ENCODE measurements around the gene INHBE. TPM values are rescaled to one million over a fixed set of nuclear protein-coding genes. Genes with fewer than 3 reads are reported as not detected.

Gene INHBE
- polyA plus RNA-seq, 4 donors: 0.55 to 0.99 (median 0.67) TPM

DNA sequence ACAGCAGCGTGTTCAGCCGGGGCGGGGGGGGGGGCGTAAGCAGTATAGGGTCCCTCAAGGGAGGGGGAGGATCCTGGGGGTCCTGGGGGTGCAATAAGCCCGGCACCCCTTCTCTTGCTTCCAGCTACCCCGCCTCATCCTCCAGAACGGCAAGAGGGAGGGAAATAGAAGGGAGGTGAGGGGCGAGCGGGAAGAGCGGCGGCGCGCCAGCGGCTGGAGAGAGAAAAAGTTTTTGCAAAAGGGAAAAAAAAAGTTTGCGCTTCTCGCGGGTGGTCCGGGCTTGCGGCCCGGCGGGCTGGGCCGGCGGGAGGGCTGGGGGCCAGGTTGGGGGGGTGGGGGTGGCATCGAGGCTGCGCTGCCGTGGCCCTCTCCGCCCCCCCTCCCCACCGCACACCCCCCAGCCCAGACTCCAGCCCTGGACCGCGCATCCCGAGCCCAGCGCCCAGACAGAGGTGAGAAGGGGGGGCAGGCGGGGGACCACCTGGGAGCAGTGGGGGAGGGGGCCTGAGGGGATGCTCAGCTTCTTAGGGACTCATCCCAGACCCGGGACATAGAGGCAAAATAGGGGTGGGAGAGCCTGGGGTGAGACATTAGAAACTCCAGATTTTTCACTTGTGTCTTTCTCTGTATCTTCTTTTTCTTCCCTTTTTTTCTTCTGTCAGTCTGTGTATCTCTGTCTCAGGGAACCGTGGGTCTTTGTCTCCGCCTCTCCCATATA lies 4.8 kb downstream of the INHBE start, which contains the start of gene GLI1:
Gene GLI1, plus strand, starts transcription at position 36 of the 718 bp plus-strand sequence. CDS start 3,907 bp downstream, outside the sequence.
- DNase-seq (ENCODE audit: low read depth in 4 of 4, low spot score in 2 of 4): peak in 1 of 4 donors; percentile 33

DNA sequence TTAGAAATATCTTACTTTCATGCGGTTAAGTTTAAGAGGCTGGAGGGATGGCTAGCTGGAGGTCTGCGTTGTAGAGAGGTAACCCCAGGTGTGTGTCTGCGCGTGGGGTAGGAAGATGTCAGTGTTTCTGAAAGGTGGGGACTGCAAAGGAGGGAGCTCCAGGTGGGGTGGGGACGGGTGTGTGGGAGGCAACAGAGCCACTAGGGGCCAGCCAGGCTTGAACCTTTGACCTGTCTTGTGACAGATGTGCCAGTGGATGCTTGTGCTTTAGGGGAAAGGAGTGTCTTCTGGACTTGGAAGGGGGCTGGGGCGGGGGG lies 5.3 kb downstream of the INHBE start:
- DNase-seq (ENCODE audit: low read depth in 4 of 4, low spot score in 2 of 4): no peak

DNA sequence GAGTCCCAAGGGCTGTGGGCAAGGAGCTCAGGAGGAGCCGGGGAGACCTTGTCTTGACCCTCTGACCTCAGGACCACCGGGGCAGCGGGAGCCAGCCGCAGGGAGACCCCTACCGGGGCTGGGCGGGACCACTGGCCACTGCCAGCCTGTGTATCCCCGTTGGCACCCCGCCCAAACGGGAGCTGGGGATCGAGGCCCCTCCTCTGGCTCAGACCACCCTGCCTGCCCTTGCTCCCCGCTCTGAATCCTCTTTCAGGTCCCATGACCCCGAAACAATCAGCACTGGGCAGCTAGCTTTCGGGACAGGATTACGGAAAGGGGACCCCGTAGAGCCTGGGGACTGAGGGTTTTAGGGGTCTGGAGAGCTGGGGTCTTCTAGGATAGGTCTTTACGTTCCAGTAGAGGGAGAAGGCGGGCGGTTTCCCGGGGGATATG lies 5.8 kb downstream of the INHBE start:
- no peak for DNase-seq (ENCODE audit: low read depth in 4 of 4, low spot score in 2 of 4)

DNA sequence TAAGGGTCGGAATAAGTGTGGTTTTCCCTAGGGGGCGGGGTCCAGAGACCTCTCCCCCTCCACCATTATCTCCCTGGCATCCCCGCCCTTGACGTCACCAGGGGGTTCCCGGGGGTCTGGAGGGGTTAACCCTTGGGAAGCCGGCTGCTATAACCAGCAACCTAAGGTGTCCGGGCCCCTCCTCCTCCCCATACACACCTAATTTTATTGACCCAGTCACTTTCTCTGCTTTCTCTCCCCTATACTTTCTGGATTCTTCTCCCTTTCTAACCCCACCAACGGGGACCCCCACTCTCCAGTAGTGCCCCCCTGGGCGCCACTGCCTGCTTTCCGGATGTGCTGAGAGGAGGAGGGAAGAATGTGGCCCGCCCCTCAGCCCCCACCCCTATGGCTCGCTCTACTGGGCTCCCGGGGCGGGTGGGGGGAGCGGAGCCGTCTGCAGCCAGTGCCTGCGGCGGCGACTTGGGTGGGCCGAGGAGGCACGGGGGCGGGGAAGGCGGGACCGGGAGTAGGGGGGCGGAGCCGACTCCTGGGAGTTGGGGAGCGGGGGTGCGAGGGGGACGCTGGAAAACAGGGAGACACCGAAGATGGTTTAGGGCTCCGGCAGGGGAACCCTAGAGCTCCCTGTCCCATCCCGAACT lies 6.3 kb downstream of the INHBE start:
- DNase-seq (ENCODE audit: low read depth in 4 of 4, low spot score in 2 of 4): peak in 3 of 4 donors; percentile 62 to 69 (median 66)

DNA sequence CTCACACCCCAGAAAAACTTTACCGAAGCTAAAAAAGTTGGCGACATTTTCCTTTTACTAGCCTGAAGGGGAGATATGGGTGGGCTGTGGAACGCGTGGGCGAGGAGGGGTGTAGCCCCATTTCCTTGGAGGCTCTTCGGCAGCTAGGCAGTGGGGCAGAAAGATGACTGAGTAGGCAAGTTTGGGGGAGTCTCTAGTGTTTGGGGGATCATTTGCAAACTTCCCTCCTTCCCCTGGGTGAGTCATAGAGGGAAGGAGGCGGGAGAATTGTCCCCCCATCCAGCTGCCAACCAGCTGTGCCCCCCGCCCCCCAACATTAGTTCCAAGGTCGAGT lies 6.8 kb downstream of the INHBE start:
- no peak for DNase-seq (ENCODE audit: low read depth in 4 of 4, low spot score in 2 of 4)

DNA sequence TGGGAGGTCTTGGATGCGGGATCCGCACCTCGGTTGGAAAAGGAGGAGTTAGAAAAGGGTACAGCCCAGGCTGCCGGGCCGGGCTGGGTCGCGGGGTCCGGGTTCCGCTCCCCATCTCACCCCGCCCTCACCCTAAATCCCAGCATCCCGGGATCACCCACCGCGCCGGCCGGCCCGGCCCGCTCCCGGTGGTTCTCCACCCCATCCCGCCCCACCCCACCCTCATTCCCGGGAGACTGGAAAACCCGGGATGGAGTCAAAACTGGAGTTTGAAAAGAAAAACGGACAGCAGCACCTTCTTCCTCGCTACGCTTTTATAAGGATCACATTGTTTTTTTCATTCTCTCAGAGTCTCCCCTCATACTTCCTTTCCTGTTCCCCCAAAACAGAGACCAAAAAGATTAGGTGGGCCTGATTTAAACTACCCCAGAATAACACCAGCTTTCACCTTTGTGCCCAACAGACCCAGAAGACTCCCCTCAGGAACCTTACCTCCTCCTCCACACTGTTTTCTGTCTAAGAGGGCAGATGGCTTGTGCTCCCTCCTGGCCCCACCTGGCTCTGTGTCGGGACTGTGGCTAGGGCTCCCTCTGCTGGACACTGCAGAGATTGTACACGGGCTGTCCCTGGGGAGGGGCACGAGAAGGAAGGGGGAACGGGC lies 7.3 kb downstream of the INHBE start:
- DNase-seq (ENCODE audit: low read depth in 4 of 4, low spot score in 2 of 4): peak; percentile 74 to 95 (median 84)

DNA sequence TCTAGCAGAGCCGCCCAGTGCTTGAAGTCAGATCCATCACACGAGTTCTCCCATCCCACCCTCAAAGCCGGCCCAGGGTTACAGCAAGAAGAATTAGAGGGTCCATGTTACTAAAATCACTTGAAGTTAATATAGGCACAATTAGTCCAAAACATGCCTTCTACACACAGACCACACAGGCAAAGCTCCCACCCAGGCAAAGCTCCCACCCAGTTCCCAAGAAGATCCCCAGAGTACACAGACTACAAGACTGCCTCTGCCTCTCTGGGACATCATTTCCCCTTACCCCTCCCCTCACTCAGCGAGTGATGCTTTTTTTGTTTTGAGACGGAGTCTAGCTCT lies 7.8 kb downstream of the INHBE start:
- no peak for DNase-seq (ENCODE audit: low read depth in 4 of 4, low spot score in 2 of 4)

DNA sequence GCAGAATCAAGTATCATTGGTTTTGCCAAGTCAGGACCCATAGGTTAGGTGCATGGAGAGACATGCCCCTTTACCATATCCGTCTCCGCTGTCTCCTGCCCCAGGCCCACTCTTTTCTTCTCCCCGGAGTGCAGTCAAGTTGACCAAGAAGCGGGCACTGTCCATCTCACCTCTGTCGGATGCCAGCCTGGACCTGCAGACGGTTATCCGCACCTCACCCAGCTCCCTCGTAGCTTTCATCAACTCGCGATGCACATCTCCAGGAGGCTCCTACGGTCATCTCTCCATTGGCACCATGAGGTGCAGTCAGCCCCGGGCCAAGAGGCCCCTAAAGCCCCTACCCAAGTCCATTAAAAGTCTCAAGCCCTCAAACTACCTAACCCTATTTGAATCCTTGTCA lies 9.5 kb downstream of the INHBE start:
- DNase-seq (ENCODE audit: low read depth in 4 of 4, low spot score in 2 of 4): no peak

DNA sequence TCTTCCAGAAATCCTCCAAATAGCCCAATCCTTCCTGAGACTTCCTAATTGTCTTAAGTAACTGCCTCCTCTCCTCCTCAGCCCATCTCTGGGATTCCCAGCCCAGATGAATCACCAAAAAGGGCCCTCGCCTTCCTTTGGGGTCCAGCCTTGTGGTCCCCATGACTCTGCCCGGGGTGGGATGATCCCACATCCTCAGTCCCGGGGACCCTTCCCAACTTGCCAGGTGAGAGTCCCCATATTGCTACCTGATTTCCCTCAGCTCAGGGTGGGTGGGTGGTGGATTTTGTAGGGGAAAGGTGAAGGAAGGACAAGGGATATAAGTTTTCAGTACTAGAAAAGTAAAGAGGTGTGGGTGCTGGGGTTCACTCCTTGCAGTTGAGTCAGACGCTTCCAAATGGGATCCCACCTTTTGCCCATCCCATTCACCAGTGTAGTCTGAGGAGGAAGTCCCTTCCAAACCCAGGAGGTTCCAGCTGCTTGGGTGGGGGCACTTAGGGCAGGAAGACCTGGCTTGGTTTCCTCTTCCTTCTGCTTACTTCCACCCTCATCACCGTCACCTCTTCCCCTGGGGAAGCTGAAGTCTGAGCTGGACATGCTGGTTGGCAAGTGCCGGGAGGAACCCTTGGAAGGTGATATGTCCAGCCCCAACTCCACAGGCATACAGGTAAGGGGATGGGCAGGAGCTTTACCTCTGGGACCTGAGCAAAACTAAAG lies 10.1 kb downstream of the INHBE start:
- no peak for DNase-seq (ENCODE audit: low read depth in 4 of 4, low spot score in 2 of 4)

DNA sequence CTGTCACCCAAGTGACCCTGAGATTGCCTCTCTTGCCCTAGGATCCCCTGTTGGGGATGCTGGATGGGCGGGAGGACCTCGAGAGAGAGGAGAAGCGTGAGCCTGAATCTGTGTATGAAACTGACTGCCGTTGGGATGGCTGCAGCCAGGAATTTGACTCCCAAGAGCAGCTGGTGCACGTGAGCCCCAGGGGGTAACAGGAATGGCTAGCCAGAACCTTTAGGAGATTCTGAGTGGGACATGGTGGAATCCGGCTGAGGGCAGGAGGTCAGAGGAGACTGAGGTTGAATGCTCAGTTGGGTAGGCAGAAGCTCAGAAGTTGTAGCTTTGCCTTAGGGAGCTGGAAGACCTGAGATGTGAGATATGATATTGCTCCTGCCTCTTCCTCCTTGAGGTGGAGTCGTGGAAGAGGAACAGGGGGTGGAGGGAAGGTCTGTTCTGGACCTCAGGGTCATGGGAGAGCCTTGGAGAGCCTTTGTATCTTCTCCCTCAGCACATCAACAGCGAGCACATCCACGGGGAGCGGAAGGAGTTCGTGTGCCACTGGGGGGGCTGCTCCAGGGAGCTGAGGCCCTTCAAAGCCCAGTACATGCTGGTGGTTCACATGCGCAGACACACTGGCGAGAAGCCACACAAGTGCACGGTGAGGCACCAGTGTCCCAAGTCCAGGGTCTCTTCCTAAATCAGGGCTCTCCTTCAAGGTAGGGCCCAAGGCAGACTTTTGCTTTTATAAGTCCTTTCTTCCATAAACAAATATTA lies 10.8 kb downstream of the INHBE start:
- DNase-seq (ENCODE audit: low read depth in 4 of 4, low spot score in 2 of 4): no peak

DNA sequence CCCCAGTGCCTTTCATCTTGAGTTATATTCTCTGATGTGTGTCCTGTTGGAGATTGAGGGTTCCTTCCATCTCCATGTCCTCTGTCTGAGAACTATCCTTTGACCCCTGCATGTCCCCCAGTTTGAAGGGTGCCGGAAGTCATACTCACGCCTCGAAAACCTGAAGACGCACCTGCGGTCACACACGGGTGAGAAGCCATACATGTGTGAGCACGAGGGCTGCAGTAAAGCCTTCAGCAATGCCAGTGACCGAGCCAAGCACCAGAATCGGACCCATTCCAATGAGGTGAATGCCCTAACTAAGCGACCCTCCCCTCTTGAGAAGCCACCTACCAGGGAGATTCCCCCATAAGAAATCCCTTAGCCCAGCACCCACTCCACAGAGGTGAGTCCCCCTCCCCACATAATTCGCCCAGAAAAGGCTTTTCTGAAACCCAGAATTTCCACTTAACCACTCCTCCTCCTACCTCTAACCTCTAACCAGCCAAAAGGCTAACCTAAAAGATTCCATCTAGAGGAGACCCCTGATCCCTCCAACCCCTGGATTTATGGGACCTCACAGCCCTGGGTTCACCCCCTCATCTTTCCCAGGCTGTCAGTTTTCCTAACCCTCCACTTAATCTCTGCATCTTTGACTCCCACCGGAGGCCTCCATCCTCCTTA lies 12.2 kb downstream of the INHBE start:
- no peak for DNase-seq (ENCODE audit: low read depth in 4 of 4, low spot score in 2 of 4)

DNA sequence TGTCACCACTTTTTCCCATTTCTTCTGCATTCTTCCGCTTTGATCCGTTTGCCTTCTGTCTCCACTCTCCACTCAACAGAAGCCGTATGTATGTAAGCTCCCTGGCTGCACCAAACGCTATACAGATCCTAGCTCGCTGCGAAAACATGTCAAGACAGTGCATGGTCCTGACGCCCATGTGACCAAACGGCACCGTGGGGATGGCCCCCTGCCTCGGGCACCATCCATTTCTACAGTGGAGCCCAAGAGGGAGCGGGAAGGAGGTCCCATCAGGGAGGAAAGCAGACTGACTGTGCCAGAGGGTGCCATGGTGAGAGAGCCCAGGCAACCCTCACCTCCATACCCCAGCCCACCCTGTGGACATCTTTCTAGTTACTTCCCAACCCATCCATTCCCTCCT lies 12.8 kb downstream of the INHBE start:
- no peak for DNase-seq (ENCODE audit: low read depth in 4 of 4, low spot score in 2 of 4)

DNA sequence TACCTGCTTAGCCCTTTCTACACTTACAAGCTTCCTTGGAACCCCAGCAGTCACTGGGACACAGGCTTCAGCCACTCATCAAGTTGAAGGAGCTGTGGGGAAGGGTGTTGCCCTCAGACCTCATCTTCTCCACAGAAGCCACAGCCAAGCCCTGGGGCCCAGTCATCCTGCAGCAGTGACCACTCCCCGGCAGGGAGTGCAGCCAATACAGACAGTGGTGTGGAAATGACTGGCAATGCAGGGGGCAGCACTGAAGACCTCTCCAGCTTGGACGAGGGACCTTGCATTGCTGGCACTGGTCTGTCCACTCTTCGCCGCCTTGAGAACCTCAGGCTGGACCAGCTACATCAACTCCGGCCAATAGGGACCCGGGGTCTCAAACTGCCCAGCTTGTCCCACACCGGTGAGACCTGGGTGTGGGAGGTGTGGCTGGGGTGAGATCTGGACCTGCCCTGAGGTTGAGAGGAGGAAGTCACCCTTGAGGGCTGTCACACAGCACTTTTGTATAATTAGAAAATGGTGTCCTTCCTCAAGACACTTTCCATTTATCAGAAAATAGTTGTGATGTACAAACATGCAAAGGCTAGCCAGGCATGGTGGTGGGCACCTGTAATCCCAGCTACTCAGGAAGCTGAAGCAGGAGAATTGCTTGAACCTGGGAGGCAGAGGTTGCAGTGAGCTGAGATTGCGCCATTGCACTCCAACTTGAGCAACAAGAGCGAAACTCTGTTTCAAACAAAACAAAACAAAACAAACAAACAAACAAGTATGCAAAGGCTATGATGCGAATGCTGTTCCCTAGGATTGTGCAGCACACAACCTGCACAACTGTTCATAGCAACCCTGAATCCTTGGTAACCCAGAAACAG lies 14.4 kb downstream of the INHBE start:
- DNase-seq (ENCODE audit: low read depth in 4 of 4, low spot score in 2 of 4): no peak

DNA sequence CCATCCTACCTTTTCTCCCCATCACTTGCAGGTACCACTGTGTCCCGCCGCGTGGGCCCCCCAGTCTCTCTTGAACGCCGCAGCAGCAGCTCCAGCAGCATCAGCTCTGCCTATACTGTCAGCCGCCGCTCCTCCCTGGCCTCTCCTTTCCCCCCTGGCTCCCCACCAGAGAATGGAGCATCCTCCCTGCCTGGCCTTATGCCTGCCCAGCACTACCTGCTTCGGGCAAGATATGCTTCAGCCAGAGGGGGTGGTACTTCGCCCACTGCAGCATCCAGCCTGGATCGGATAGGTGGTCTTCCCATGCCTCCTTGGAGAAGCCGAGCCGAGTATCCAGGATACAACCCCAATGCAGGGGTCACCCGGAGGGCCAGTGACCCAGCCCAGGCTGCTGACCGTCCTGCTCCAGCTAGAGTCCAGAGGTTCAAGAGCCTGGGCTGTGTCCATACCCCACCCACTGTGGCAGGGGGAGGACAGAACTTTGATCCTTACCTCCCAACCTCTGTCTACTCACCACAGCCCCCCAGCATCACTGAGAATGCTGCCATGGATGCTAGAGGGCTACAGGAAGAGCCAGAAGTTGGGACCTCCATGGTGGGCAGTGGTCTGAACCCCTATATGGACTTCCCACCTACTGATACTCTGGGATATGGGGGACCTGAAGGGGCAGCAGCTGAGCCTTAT lies 15.3 kb downstream of the INHBE start:
- DNase-seq (ENCODE audit: low read depth in 4 of 4, low spot score in 2 of 4): no peak

DNA sequence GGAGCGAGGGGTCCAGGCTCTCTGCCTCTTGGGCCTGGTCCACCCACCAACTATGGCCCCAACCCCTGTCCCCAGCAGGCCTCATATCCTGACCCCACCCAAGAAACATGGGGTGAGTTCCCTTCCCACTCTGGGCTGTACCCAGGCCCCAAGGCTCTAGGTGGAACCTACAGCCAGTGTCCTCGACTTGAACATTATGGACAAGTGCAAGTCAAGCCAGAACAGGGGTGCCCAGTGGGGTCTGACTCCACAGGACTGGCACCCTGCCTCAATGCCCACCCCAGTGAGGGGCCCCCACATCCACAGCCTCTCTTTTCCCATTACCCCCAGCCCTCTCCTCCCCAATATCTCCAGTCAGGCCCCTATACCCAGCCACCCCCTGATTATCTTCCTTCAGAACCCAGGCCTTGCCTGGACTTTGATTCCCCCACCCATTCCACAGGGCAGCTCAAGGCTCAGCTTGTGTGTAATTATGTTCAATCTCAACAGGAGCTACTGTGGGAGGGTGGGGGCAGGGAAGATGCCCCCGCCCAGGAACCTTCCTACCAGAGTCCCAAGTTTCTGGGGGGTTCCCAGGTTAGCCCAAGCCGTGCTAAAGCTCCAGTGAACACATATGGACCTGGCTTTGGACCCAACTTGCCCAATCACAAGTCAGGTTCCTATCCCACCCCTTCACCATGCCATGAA lies 16.0 kb downstream of the INHBE start:
- no peak for DNase-seq (ENCODE audit: low read depth in 4 of 4, low spot score in 2 of 4)

DNA sequence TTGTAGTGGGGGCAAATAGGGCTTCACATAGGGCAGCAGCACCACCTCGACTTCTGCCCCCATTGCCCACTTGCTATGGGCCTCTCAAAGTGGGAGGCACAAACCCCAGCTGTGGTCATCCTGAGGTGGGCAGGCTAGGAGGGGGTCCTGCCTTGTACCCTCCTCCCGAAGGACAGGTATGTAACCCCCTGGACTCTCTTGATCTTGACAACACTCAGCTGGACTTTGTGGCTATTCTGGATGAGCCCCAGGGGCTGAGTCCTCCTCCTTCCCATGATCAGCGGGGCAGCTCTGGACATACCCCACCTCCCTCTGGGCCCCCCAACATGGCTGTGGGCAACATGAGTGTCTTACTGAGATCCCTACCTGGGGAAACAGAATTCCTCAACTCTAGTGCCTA lies 16.6 kb downstream of the INHBE start:
- DNase-seq (ENCODE audit: low read depth in 4 of 4, low spot score in 2 of 4): no peak

DNA sequence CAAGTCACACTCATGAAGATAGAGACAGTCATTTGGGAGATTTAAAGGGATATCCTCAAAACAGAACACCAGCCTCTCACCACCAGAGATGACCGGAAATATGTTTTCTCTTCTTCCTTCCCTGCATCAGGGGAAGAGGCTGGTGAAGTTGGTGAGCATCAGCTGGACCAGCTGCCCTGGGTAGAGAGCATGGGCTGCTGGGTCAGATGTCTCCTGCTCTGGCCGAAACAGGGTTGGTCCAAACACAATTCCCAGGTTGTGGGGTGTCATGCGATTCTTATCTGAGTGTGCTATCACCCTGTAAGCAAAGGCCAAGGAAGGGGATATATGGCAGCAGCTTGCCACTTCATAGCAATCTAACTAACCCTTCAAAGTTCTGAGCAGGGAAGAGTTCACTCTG lies 17.3 kb downstream of the INHBE start:
- no peak for DNase-seq (ENCODE audit: low read depth in 4 of 4, low spot score in 2 of 4)

DNA sequence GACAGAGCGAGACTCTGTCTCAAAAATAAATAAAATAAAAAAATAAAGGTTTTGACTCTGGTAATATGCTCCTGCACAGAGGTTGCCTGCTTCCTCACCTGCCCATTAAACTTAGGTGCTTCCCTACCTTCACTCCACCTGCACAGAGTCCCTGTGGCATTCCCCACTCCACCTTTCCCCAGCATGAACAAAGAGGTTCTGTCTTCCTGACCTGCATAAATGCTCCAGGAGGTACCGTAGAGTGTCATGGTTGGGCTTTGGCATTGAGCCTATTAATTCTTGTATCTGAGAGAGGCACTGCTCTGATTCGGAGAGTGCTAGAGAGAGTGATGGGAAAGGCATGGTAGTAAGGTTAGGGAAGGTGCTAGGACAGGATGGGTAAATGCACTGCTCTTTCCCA lies 18.3 kb downstream of the INHBE start:
- no peak for DNase-seq (ENCODE audit: low read depth in 4 of 4, low spot score in 2 of 4)

Measured in left renal cortex interstitium (tissue), 4 donors.